Thyroid gland (tissue), 4 donors: ENCODE measurements around the gene UBASH3B. TPM values are rescaled to one million over a fixed set of nuclear protein-coding genes. Genes with fewer than 3 reads are reported as not detected.

Experiments used
- DNase-seq, 2 donors: peaks; one replicate each; pipeline ENCODE4 v3.0.0-alpha.2; 2019
- H3K27ac ChIP-seq, 3 donors: fragments of 200-600 bp; sonication (generic); 1 replicate in 2 of 3; 2 replicates in 1 of 3; pipeline ENCODE4 v1.5.1; 2016 to 2019; ENCODE audit warnings: mild to moderate bottlenecking in 1 of 3, moderate library complexity in 1 of 3
- H3K27me3 ChIP-seq: fragments of 200-600 bp; sonication (generic); one replicate; pipeline ENCODE4 v1.5.1; 2019
- H3K36me3 ChIP-seq, 2 donors: fragments of 200-600 bp; sonication (generic); one replicate each; pipeline ENCODE4 v1.5.1; 2016 to 2019
- H3K4me1 ChIP-seq, 2 donors: fragments of 200-600 bp; sonication (generic); one replicate each; pipeline ENCODE4 v1.5.1; 2017 to 2019
- H3K4me3 ChIP-seq, 3 donors: fragments of 200-600 bp; sonication (generic); replicated peaks in 1 of 3; 1 replicate in 2 of 3; 2 replicates in 1 of 3; pipeline ENCODE4 v1.5.1; 2016; ENCODE audit warnings: mild to moderate bottlenecking in 1 of 3
- H3K9me3 ChIP-seq: fragments of 200-600 bp; sonication (generic); one replicate; pipeline ENCODE4 v1.5.1; 2017
- CTCF ChIP-seq, 6 experiments: fragments of 200-600 bp in 3 of 6; fragments of 450-650 bp in 3 of 6; sonication (generic) in 3 of 6; IDR thresholded peaks; one replicate each; pipeline ENCODE4 v1.5.1; 2016 to 2019; ENCODE audit warnings: antibody characterized with exemption in 6 of 6, mild to moderate bottlenecking in 2 of 6, inconsistent platforms in 1 of 6, moderate library complexity in 1 of 6
- POLR2A ChIP-seq, 2 donors: fragments of 450-650 bp; IDR thresholded peaks; one replicate each; pipeline ENCODE4 v1.6.1; 2017; ENCODE audit warnings: antibody characterized with exemption in 2 of 2, mild to moderate bottlenecking in 2 of 2, moderate library complexity in 1 of 2
- WGBS, 2 donors: methylation state at CpG; one replicate each; pipeline ENCODE4 v1.1.5; 2017; 5-methylcytosine and 5-hydroxymethylcytosine counted together
- intact Hi-C: fragments of 100-400 bp; cut with DNase I; formaldehyde crosslinking; loops from one replicate; pipeline ENCODE4 v1.15.1; 2023
- total RNA-seq, 4 donors: library from RNA; depleted of rRNA; stranded (reverse); fragments of >200 nt; gene quantifications; one replicate each; pipeline ENCODE4 v1.2.3, GENCODE V29; 2016

The UBASH3B gene
- total RNA-seq, 4 donors from 2014 or later = 4.3 to 16.6 (median 9.1) TPM

GRCh38 chr11:122697636-122698167 lies 42.2 kb downstream of the UBASH3B start:
- Histone ChIP-seq H3K9me3 (no peaks in the 10 kb centered on the region), H3K36me3 (no peaks in the 10 kb centered on the region), H3K27ac (no peak overlapping the region), H3K4me3 (no peak overlapping the region), H3K4me1 (no peaks in the 10 kb centered on the region), H3K27me3 (no peaks in the 10 kb centered on the region)
- no peak for TF ChIP-seq POLR2A (IDR thresholded peaks at IDR 0.05)
- intact Hi-C loops = no loop called here
- no peak for DNase-seq
- 75 to 83% methylated on average over 8 of the region's 8 CpGs for WGBS, 2 donors

- H3K27ac ChIP-seq = no peak overlapping the region
- 93 to 97% methylated on average over 3 of the region's 3 CpGs for WGBS, 2 donors
- H3K36me3 ChIP-seq = no peaks in the 10 kb centered on the region
- DNase-seq = no peak
- no peaks in the 10 kb centered on the region for H3K4me1 ChIP-seq
- no peak for TF ChIP-seq POLR2A (IDR thresholded peaks at IDR 0.05)
- TF ChIP-seq CTCF (IDR thresholded peaks at IDR 0.05) = no peak
- intact Hi-C loops = no loop called here
- no peaks in the 10 kb centered on the region for H3K27me3 ChIP-seq
- no peak overlapping the region for H3K4me3 ChIP-seq
- H3K9me3 ChIP-seq = no peaks in the 10 kb centered on the region
These were observed 42.9 kb downstream of the UBASH3B start for GRCh38 chr11:122698392-122698791.

- WGBS, 2 donors = 97 to 100% methylated on average over 3 of the region's 3 CpGs
These were observed 45.1 kb downstream of the UBASH3B start for GRCh38 chr11:122700666-122701065.

GRCh38 chr11:122701143-122701542 lies 45.6 kb downstream of the UBASH3B start:
- Histone ChIP-seq H3K4me3 (no peak overlapping the region), H3K27me3 (no peaks in the 10 kb centered on the region), H3K27ac (no peak overlapping the region), H3K9me3 (no peaks in the 10 kb centered on the region), H3K36me3 (no peaks in the 10 kb centered on the region), H3K4me1 (no peaks in the 10 kb centered on the region)
- intact Hi-C loops = no loop called here
- 64 to 72% methylated on average over 4 of the region's 4 CpGs for WGBS, 2 donors
- no peak for DNase-seq
- no peak for TF ChIP-seq POLR2A (IDR thresholded peaks at IDR 0.05)
- no peak for TF ChIP-seq CTCF (IDR thresholded peaks at IDR 0.05)

More at GRCh38 chr11:122700666-122701065, 45.1 kb downstream of the UBASH3B start:
- DNase-seq = no peak
- Histone ChIP-seq H3K4me3 (no peak overlapping the region), H3K9me3 (no peaks in the 10 kb centered on the region), H3K36me3 (no peaks in the 10 kb centered on the region), H3K4me1 (no peaks in the 10 kb centered on the region), H3K27ac (no peak overlapping the region), H3K27me3 (no peaks in the 10 kb centered on the region)
- intact Hi-C loops = no loop called here
- TF ChIP-seq POLR2A (IDR thresholded peaks at IDR 0.05) (no peak), CTCF (IDR thresholded peaks at IDR 0.05) (no peak)

GRCh38 chr11:122703541-122704272 lies 48.2 kb downstream of the UBASH3B start:
- no peaks in the 10 kb centered on the region for H3K9me3 ChIP-seq
- no peaks in the 10 kb centered on the region for H3K36me3 ChIP-seq
- H3K27ac ChIP-seq = no peak overlapping the region
- H3K4me3 ChIP-seq = no peak overlapping the region
- TF ChIP-seq POLR2A (IDR thresholded peaks at IDR 0.05) (no peak), CTCF (IDR thresholded peaks at IDR 0.05) (no peak)
- WGBS, 2 donors = 92 to 96% methylated on average over 8 of the region's 8 CpGs
- no peaks in the 10 kb centered on the region for H3K4me1 ChIP-seq
- no peaks in the 10 kb centered on the region for H3K27me3 ChIP-seq
- intact Hi-C loops = no loop called here
- DNase-seq = no peak
